ENCODE results near the gene CR1L.

CR1L gene

DNA sequence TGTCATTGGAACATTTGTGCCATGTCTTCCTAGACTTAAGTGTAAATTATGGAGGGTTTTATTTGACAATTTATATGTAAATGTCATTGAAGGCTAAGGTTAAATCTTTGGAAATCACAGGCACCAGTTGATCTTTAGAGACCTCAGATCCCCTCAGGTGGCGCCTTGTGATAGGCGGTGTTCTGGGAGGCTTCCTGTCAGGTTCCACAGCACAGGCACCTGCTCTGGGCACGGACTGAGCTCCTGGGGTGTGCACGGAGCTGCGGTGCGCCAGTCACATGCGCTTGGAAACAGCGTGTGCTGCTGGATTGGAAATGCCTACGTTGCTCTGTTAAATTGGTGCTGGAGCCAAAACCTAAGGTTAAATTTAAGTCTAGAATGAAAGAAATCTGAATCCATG lies 119.0 kb downstream of the CR1L start:
- TF ChIP-seq YY2 (tag by site-specific recombination; IDR thresholded peaks at IDR 0.05) (no peak), ZNF549 (tag by site-specific recombination; IDR thresholded peaks at IDR 0.05) (no peak), ZNF792 (tag by site-specific recombination; IDR thresholded peaks at IDR 0.05) (no peak)
- H3K4me1 ChIP-seq (ENCODE audit: control insufficient read depth, insufficient read depth, low read length) = no peaks in the 10 kb centered on the region
- no peak overlapping the region for H3K27ac ChIP-seq (ENCODE audit: extremely low read depth, low read depth, low read length)
- H3K4me3 ChIP-seq (ENCODE audit: low read depth, low read length) = no peak overlapping the region
- ChIA-PET POLR2A (no interaction called here), CTCF (interaction anchor here (0.7 kb wide), 1 partner anchor 129 kb away, joined by 4 read pairs; no protein-coding TSS in a partner anchor)
- peaks cover 29 to 74% of the 10 kb centered on the region in 2 experiments for H3K36me3 ChIP-seq (ENCODE audit: control insufficient read depth in 2 of 2, insufficient read depth in 1 of 2, low read length in 2 of 2)
- no peaks in the 10 kb centered on the region for H3K9me3 ChIP-seq (ENCODE audit: control insufficient read depth, insufficient read depth, low read depth, low read length)

DNA sequence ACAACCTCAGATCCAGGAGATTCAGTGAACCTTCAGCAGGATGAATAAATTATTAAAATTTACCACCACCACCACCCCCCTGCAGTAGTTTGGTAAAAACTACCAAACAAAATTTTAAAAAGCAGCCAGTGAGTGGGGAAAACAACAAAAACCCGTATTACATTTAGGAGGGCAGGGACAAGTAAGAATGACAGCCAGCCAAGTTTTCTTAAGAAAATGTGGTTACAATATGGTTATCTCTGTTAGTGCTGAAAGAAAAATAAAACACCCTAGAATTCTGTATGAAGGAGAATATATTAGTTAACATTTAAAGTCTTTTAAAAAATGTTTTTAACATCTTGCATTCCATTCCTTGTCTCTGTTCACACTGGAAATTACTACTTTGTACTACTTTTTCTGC lies 121.6 kb downstream of the CR1L start:
- Histone ChIP-seq H3K4me1 (ENCODE audit: control insufficient read depth, insufficient read depth, low read length) (no peaks in the 10 kb centered on the region), H3K4me3 (ENCODE audit: low read depth, low read length) (no peak overlapping the region), H3K36me3 (ENCODE audit: control insufficient read depth in 2 of 2, insufficient read depth in 1 of 2, low read length in 2 of 2) (peaks cover 23 to 66% of the 10 kb centered on the region in 2 experiments), H3K9me3 (ENCODE audit: control insufficient read depth, insufficient read depth, low read depth, low read length) (no peaks in the 10 kb centered on the region), H3K27ac (ENCODE audit: extremely low read depth, low read depth, low read length) (no peak overlapping the region)
- ChIA-PET CTCF (no interaction called here), POLR2A (no interaction called here)
- TF ChIP-seq, protein P1, sequence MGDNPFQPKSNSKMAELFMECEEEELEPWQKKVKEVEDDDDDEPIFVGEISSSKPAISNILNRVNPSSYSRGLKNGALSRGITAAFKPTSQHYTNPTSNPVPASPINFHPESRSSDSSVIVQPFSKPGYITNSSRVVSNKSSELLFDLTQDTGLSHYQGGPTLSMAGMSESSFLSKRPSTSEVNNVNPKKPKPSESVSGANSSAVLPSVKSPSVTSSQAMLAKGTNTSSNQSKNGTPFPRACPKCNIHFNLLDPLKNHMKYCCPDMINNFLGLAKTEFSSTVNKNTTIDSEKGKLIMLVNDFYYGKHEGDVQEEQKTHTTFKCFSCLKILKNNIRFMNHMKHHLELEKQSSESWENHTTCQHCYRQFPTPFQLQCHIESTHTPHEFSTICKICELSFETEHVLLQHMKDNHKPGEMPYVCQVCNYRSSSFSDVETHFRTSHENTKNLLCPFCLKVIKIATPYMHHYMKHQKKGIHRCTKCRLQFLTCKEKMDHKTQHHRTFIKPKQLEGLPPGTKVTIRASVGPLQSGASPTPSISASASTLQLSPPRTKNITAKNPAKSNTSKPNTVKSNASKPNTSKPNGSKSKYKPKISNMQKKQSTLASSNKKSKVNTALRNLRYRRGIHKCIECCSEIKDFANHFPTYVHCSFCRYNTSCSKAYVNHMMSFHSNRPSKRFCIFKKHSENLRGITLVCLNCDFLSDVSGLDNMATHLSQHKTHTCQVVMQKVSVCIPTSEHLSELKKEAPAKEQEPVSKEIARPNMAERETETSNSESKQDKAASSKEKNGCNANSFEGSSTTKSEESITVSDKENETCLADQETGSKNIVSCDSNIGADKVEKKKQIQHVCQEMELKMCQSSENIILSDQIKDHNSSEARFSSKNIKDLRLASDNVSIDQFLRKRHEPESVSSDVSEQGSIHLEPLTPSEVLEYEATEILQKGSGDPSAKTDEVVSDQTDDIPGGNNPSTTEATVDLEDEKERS (tag by site-specific recombination; IDR thresholded peaks at IDR 0.05) = no peak
- TF ChIP-seq ZNF596 (tag by site-specific recombination; IDR thresholded peaks at IDR 0.05) (no peak), ZNF423 (tag by site-specific recombination; IDR thresholded peaks at IDR 0.05) (no peak), ZSCAN16 (tag by site-specific recombination; IDR thresholded peaks at IDR 0.05) (no peak), REPIN1 (tag by site-specific recombination; IDR thresholded peaks at IDR 0.05; ENCODE audit: low read depth) (no peak), ZNF624 (tag by site-specific recombination; IDR thresholded peaks at IDR 0.05) (no peak), ZNF629 (tag by site-specific recombination; IDR thresholded peaks at IDR 0.05) (no peak), ZNF19 (tag by site-specific recombination; IDR thresholded peaks at IDR 0.05; ENCODE audit: low read depth) (no peak), GLI4 (tag by site-specific recombination; IDR thresholded peaks at IDR 0.05) (no peak), KLF7 (tag by site-specific recombination; IDR thresholded peaks at IDR 0.05; ENCODE audit: borderline replicate concordance) (no peak), ZNF610 (tag by site-specific recombination; IDR thresholded peaks at IDR 0.05; ENCODE audit: borderline replicate concordance) (no peak), ZNF391 (tag by site-specific recombination; IDR thresholded peaks at IDR 0.05; ENCODE audit: borderline replicate concordance, low read depth) (no peak), ZNF157 (tag by site-specific recombination; IDR thresholded peaks at IDR 0.05) (no peak), ZNF701 (tag by site-specific recombination; IDR thresholded peaks at IDR 0.05) (no peak), SP7 (tag by site-specific recombination; IDR thresholded peaks at IDR 0.05) (no peak)
- TF ChIP-seq, protein P2, sequence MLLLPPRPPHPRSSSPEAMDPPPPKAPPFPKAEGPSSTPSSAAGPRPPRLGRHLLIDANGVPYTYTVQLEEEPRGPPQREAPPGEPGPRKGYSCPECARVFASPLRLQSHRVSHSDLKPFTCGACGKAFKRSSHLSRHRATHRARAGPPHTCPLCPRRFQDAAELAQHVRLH (tag by site-specific recombination; IDR thresholded peaks at IDR 0.05) = no peak
- TF ChIP-seq, protein P3, sequence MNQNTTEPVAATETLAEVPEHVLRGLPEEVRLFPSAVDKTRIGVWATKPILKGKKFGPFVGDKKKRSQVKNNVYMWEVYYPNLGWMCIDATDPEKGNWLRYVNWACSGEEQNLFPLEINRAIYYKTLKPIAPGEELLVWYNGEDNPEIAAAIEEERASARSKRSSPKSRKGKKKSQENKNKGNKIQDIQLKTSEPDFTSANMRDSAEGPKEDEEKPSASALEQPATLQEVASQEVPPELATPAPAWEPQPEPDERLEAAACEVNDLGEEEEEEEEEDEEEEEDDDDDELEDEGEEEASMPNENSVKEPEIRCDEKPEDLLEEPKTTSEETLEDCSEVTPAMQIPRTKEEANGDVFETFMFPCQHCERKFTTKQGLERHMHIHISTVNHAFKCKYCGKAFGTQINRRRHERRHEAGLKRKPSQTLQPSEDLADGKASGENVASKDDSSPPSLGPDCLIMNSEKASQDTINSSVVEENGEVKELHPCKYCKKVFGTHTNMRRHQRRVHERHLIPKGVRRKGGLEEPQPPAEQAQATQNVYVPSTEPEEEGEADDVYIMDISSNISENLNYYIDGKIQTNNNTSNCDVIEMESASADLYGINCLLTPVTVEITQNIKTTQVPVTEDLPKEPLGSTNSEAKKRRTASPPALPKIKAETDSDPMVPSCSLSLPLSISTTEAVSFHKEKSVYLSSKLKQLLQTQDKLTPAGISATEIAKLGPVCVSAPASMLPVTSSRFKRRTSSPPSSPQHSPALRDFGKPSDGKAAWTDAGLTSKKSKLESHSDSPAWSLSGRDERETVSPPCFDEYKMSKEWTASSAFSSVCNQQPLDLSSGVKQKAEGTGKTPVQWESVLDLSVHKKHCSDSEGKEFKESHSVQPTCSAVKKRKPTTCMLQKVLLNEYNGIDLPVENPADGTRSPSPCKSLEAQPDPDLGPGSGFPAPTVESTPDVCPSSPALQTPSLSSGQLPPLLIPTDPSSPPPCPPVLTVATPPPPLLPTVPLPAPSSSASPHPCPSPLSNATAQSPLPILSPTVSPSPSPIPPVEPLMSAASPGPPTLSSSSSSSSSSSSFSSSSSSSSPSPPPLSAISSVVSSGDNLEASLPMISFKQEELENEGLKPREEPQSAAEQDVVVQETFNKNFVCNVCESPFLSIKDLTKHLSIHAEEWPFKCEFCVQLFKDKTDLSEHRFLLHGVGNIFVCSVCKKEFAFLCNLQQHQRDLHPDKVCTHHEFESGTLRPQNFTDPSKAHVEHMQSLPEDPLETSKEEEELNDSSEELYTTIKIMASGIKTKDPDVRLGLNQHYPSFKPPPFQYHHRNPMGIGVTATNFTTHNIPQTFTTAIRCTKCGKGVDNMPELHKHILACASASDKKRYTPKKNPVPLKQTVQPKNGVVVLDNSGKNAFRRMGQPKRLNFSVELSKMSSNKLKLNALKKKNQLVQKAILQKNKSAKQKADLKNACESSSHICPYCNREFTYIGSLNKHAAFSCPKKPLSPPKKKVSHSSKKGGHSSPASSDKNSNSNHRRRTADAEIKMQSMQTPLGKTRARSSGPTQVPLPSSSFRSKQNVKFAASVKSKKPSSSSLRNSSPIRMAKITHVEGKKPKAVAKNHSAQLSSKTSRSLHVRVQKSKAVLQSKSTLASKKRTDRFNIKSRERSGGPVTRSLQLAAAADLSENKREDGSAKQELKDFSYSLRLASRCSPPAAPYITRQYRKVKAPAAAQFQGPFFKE (tag by site-specific recombination; IDR thresholded peaks at IDR 0.05; ENCODE audit: borderline replicate concordance) = no peak
- TF ChIP-seq, protein P4, sequence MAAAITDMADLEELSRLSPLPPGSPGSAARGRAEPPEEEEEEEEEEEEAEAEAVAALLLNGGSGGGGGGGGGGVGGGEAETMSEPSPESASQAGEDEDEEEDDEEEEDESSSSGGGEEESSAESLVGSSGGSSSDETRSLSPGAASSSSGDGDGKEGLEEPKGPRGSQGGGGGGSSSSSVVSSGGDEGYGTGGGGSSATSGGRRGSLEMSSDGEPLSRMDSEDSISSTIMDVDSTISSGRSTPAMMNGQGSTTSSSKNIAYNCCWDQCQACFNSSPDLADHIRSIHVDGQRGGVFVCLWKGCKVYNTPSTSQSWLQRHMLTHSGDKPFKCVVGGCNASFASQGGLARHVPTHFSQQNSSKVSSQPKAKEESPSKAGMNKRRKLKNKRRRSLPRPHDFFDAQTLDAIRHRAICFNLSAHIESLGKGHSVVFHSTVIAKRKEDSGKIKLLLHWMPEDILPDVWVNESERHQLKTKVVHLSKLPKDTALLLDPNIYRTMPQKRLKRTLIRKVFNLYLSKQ (tag by site-specific recombination; IDR thresholded peaks at IDR 0.05; ENCODE audit: borderline replicate concordance) = no peak
- TF ChIP-seq, protein P5, sequence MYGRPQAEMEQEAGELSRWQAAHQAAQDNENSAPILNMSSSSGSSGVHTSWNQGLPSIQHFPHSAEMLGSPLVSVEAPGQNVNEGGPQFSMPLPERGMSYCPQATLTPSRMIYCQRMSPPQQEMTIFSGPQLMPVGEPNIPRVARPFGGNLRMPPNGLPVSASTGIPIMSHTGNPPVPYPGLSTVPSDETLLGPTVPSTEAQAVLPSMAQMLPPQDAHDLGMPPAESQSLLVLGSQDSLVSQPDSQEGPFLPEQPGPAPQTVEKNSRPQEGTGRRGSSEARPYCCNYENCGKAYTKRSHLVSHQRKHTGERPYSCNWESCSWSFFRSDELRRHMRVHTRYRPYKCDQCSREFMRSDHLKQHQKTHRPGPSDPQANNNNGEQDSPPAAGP (tag by site-specific recombination; IDR thresholded peaks at IDR 0.05) = no peak
